CD4-positive, alpha-beta T cell treated with Interleukin-21 for 1 hour (primary cell): Measurements from ENCODE around the gene SNPH.

ENCODE experiments used
- DNase-seq: peaks from one replicate; pipeline ENCODE4 v3.0.0-alpha.2; 2020

Gene SNPH

DNA sequence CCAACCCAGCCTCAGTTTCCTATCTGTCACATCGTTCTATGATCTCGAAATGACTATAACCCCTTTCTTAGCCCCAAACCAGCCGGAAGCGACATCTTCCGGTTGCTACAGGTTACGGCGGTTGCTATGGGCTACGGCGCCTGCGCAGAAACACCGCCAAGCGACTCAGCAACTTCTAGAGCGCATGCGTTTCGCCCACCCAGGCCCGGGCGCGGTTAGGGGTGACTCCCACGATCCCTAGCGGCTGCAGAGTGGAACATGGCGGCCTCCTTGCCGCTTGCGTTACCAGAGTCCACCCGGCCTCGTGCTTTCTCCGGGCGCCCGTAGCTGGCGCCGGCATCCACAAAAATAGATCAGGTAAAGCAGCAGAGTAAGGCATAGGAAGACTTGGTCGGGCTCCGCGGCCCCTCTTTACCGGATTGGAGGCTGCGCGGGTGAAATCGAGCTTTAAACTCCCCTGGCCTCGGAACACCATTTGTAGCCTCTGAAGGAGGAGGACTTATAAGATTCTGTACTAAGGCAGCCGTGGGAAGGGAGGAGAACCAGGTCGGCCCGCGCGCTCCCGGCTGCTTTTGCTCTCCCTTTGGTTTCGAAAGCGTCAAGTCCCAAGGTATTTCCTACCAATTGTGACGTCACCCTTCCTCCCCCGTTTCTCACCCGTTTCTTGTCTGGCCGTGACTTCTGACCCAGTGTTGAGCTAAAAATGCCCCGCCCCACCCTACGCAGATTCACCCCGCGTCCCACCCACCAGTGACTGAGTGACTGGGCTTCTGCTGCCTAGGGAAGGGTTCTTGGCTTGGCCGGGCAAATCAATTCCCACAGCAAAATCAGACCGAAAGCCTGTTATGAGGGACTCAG is 59.3 kb downstream of the SNPH start:
- peak; percentile 99 for DNase-seq

DNA sequence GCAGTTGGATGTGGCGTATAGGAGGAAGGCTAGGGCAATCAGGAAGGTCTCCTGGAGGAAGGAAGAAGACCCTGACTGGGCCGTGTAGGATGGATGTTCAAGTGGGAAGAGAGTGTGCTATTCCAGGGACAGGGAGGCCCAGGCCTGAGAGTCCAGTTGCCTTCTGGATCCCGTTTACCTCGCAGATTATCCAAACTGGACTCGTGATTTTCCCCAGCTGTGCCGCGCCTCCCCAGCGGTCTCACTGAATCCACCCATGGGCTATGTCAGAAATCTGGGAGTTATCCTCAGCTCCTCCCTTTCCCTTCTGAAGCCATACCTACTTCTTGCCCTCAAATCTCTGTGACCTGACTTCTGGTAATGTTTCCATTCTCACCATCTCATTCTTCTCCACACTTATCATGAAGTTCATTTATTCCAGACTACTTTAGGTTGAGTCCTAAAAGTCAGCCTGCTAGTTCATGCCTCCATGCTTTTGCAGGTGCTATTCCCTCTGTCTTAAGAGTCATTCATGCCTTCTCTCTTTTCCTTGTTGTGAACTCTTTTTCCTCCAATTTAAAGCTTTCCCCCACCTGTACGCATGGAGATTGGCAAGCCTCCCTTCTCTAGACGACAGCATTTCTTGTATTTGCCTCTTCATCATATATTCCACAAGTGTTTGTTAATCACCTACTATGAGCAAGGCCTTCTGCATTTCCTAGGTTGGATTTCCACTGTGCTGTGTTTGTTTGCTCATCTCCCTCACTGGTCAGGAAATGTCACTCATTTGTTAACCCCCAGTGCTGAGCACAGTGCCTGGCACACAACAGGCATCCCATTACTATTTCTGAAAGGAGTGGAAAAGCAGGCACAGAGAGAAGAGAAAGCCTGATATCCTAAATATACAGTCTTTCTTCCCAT is 60.2 kb downstream of the SNPH start:
- no peak for DNase-seq

DNA sequence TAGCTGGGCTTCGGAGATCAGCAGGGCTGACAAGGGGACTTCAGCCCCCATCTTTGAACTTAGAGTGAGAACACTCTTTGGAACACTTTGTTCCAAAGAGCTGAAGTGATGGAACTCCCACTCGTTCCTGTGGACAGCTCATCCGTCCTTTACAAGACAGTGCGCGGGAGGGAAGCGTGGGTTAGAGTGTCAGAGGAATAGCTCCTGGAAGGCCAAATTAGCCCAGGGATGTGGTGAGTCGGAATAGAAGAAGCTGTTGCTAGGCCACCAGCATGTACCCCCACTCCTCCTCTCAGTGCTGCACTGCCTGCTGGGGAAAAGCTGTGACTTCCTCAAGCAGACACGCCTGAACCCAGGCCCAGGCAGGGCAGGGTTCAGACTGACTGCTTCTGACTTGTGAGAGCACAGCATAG is 61.2 kb downstream of the SNPH start:
- DNase-seq, result no peak

DNA sequence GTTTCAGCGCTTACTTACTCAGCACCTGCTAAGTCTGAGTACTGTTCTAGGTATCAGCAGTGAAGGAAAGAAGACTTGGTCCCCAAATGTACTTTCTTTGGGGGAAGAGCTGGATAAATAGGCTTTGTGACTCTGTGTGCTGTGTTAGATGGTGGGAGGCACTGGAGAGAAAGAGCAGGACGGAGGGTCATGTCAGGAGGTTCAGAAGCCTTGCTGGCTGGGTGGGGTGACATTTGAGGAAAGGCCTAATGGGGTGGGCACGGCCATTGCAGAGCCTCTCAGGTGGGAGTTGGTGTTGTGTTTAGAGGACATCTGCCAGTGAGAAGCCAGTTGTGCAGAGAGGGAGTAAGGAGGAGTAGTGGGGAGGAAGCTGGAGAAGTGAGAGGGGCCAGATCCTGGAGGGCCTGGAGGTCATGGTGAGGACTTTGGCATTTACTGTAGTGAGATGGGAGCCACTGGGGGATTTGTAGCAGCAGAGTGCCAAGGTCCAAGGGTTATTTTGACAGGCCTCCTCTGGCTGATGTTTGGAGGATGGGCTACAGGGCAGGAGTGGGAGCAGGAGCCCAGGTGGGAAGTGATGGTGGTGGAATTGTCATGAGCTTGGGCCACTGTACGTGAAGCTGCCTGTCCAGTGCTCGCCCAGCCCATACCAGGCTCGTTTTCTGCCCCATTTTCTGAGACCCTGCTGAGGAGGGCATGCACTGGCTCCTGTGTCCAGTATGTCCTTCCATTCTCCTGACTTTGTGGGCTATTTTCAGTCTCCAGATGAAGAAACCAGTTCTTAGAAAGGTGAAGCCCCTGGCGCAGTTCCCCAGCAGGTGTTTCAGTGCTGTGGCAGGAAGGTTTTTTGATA is 62.0 kb downstream of the SNPH start:
- DNase-seq, result no peak

GRCh38 chr20:1328680-1329330 is 62.7 kb downstream of the SNPH start, which contains the start of gene SDCBP2:
SDCBP2 (minus strand) TSS chr20:1329139; CDS start chr20:1320416, 8,723 bp downstream.
- no peak for DNase-seq

GRCh38 chr20:1330075-1330830 is 64.2 kb downstream of the SNPH start:
- peak; percentile 56 for DNase-seq

- DNase-seq, result no peak
These were observed 65.0 kb downstream of the SNPH start for GRCh38 chr20:1331101-1331500.

GRCh38 chr20:1331801-1332453 is 65.8 kb downstream of the SNPH start:
- no peak for DNase-seq

DNA sequence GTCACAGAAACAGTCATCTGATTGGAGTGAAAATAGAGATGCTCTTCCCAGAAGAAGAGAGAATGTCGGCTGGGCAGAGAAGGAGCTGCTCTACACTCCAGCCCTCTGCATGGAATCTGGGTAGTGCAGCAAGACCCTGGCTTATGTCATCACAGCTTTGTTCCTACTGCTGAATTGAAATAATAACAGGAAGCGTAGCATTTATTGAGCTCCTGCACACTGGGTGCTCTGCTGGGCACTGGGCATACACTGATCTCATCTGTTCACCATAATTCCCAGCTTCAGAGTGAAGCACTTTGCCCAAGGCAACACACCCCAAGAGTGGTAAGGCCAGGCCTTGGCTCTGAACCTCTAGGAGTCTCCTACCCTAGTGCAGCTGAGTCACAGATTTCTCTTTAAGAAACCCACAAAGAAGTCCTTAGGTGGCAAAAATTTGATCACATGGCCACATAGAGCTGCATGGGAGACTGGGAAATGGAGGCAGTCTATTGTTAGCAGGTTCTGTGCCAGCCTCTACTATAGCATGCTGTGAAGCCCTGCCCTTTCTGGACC is 66.7 kb downstream of the SNPH start:
- no peak for DNase-seq

GRCh38 chr20:1333462-1334369 is 67.6 kb downstream of the SNPH start:
- DNase-seq, result no peak

GRCh38 chr20:1334370-1334731 is 68.3 kb downstream of the SNPH start:
- DNase-seq, result no peak

DNA sequence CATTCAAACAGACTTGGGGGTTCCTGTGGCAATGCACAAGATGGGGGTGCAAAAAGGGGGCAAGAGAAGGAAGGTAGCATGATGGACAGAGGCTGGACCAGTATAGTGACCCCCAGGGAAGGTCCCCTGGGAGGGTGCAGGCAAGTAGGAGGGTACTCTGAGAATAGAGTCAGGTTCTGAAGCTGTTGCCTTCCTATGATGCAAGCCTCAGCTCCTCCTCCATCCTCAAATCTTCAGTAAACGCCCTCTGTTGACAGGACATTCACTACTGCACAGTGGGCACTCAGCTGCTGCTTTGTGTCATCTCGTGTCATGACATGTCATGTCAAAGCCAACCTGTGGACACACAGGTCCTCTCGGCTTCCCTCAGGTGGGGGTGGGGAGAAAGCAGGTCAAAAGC is 68.7 kb downstream of the SNPH start:
- DNase-seq, result no peak

DNA sequence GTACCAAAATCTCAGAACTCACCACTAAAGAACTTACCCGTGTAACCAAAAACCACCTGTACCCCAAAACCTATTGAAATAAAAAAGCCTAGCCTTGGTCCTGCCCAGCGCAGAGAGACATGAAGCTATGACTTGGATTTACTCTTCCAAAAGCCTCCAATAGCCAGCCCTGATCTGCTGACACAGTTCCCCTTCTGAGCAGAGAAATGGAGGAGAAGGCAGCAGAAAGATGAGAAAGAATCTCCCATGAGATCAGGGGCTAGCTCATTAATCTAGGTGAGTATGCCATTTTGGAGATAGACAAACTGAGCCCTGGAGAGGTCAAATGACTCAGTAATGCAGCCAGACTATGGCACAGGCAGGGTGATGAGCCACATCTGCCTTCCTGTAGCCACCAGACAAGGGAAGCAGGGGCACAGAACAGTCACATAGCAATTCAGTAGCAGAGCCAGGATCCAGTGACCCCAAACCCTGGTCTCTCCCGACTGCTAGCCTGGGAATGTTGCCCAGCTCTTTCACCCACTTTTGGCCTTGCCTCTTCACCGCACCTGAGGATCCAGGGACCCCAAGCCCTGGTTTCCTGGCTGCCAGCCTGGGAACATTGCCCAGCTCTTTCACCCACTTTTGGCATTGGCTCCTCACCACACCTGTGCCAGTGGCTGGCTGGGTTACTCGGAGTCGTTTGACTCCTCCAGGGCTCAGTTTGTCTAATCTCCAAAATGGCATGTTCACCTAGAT is 70.0 kb downstream of the SNPH start:
- no peak for DNase-seq

GRCh38 chr20:1336699-1337367 is 70.7 kb downstream of the SNPH start:
- no peak for DNase-seq

- DNase-seq, result no peak
These were observed 71.3 kb downstream of the SNPH start for GRCh38 chr20:1337441-1337840.

GRCh38 chr20:1338096-1338495 is 72.0 kb downstream of the SNPH start:
- no peak for DNase-seq

GRCh38 chr20:1338801-1339200 is 72.7 kb downstream of the SNPH start:
- no peak for DNase-seq

DNA sequence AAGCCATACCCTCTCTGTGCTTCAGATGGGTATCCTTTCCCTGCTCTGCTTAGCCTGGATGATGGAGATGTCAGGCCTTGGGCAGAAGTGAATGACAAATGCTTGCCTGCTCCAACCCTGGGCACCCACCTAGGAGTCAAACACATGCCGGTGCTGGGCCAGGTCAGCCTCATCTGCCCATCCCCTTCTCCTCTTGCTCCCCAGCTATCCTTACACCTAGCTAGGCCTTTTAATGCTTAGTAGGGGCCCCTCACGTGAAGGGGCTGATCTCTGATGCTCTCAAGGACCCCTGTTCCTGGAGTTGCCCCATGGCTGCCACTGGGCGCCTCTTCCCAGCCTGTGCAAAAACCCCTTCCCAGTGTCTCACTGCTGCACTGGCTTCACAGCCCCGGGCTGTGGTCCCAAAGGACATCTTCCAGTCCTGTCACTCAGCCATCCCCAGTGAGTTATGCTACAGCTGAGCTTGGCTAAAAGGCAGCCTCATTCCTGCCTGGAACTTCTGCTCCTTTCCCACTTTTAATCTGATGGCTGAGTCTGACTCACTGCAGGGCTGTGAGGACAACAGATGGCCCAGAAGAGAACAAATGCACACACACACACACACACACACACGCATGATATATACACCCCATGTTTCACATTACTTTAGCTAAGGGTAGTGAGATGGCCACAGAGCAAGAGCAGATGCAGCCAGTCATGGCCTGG is 75.6 kb downstream of the SNPH start:
- DNase-seq, result no peak
